ENCODE measurements around the gene C11orf97.

GRCh38 chr11:94559361-94559760 lies 47.1 kb downstream of the C11orf97 start:
- no peak for TF ChIP-seq CTCF (IDR thresholded peaks at IDR 0.05; ENCODE audit: borderline replicate concordance, extremely low read depth, low read length, poor library complexity, severe bottlenecking)
- no peak for TF ChIP-seq EZH2 (IDR thresholded peaks at IDR 0.05; ENCODE audit: borderline replicate concordance, low read depth, low read length, severe bottlenecking)
